ENCODE measurements around the gene C15orf39. TPM values are rescaled to one million over a fixed set of nuclear protein-coding genes. Genes with fewer than 3 reads are reported as not detected.

The C15orf39 gene
- total RNA-seq, 1 donor from 2014 or later, result 0.31 TPM

GRCh38 chr15:75197062-75197630 is 4.5 kb upstream of the C15orf39 start:
- no peak for DNase-seq

GRCh38 chr15:75198560-75199356 is 2.9 kb upstream of the C15orf39 start:
- no peak for DNase-seq

GRCh38 chr15:75199357-75199940 is 2.2 kb upstream of the C15orf39 start:
- no peak for DNase-seq

- no peak for DNase-seq
These were observed 1.3 kb upstream of the C15orf39 start for GRCh38 chr15:75200391-75200764.

- no peak for DNase-seq
These were observed 692 bp upstream of the C15orf39 start for GRCh38 chr15:75200765-75201615.

GRCh38 chr15:75202251-75203016 is 752 bp downstream of the C15orf39 start:
- DNase-seq, result no peak

GRCh38 chr15:75203017-75203907 is 1.6 kb downstream of the C15orf39 start:
- no peak for DNase-seq

GRCh38 chr15:75203908-75204263 is 2.2 kb downstream of the C15orf39 start:
- DNase-seq, result no peak

- peak; percentile 77 for DNase-seq
These were observed 2.8 kb downstream of the C15orf39 start for GRCh38 chr15:75204340-75205063.

GRCh38 chr15:75205064-75205395 is 3.3 kb downstream of the C15orf39 start:
- DNase-seq, result no peak

- no peak for DNase-seq
These were observed 4.3 kb downstream of the C15orf39 start for GRCh38 chr15:75206006-75206405.

GRCh38 chr15:75206803-75207617 is 5.3 kb downstream of the C15orf39 start:
- DNase-seq, result no peak

- DNase-seq, result no peak
These were observed 6.2 kb downstream of the C15orf39 start for GRCh38 chr15:75207618-75208500.

- no peak for DNase-seq
These were observed 7.0 kb downstream of the C15orf39 start for GRCh38 chr15:75208501-75209288.

GRCh38 chr15:75209289-75209676 is 7.6 kb downstream of the C15orf39 start:
- no peak for DNase-seq

- DNase-seq, result no peak
These were observed 9.1 kb downstream of the C15orf39 start for GRCh38 chr15:75210811-75211230.

- no peak for DNase-seq
These were observed 9.9 kb downstream of the C15orf39 start for GRCh38 chr15:75211436-75212199.

Data from occipital lobe (tissue), 2 donors.